ENCODE data around the gene CNDP2.

Gene CNDP2

GRCh38 chr18:74494514-74494913 lies 1.6 kb upstream of the CNDP2 start:
- Histone ChIP-seq H3F3A (ENCODE audit: insufficient read depth, low read length) (peaks cover 26% of the 10 kb centered on the region), H3K36me3 (replicated peaks; ENCODE audit: insufficient read depth, low read length) (no peaks in the 10 kb centered on the region), H3K4me1 (ENCODE audit: low read length) (peaks cover 21% of the 10 kb centered on the region), H3K9me2 (replicated peaks; ENCODE audit: insufficient read depth, low read length) (no peaks in the 10 kb centered on the region), H2AFZ (ENCODE audit: low read length) (no peak overlapping the region), H3K27ac (ENCODE audit: low read length) (no peak overlapping the region), H3K4me3 (ENCODE audit: low read length) (no peak overlapping the region), H3K9ac (ENCODE audit: low read length) (no peak overlapping the region), H3K79me2 (ENCODE audit: low read length) (peaks cover 26% of the 10 kb centered on the region), H4K20me1 (ENCODE audit: insufficient read depth, low read length) (no peaks in the 10 kb centered on the region), H3K9me3 (replicated peaks; ENCODE audit: insufficient read depth, low read length) (no peaks in the 10 kb centered on the region), H3K4me2 (ENCODE audit: low read depth, low read length) (no peak overlapping the region), H3K27me3 (replicated peaks; ENCODE audit: insufficient read depth, low read length) (no peaks in the 10 kb centered on the region)
- no peak for DNase-seq
- TF ChIP-seq EZH2 (optimal IDR thresholded peaks at IDR 0.05; ENCODE audit: low read depth, low read length): no peak
- no peak for TF ChIP-seq CTCF (IDR thresholded peaks at IDR 0.05; ENCODE audit: low read length)
- no peak for TF ChIP-seq EZH2phosphoT487 (IDR thresholded peaks at IDR 0.05; ENCODE audit: low read length)

GRCh38 chr18:74496508-74497323 lies 553 bp downstream of the CNDP2 start:
- Histone ChIP-seq H3K36me3 (replicated peaks; ENCODE audit: insufficient read depth, low read length) (no peaks in the 10 kb centered on the region), H3K4me3 (ENCODE audit: low read length) (peak overlapping the region; percentile 97), H3K9ac (ENCODE audit: low read length) (peak overlapping the region; percentile 97), H2AFZ (ENCODE audit: low read length) (peak overlapping the region; percentile 73), H3F3A (ENCODE audit: insufficient read depth, low read length) (peaks cover 46% of the 10 kb centered on the region), H4K20me1 (ENCODE audit: insufficient read depth, low read length) (no peaks in the 10 kb centered on the region), H3K79me2 (ENCODE audit: low read length) (peaks cover 47% of the 10 kb centered on the region), H3K9me2 (replicated peaks; ENCODE audit: insufficient read depth, low read length) (no peaks in the 10 kb centered on the region), H3K4me1 (ENCODE audit: low read length) (peaks cover 21% of the 10 kb centered on the region), H3K27ac (ENCODE audit: low read length) (peak overlapping the region; percentile 61; the same call in 1 of the 2 replicates), H3K9me3 (replicated peaks; ENCODE audit: insufficient read depth, low read length) (no peaks in the 10 kb centered on the region), H3K4me2 (ENCODE audit: low read depth, low read length) (peak overlapping the region; percentile 97), H3K27me3 (replicated peaks; ENCODE audit: insufficient read depth, low read length) (no peaks in the 10 kb centered on the region)
- TF ChIP-seq EZH2phosphoT487 (IDR thresholded peaks at IDR 0.05; ENCODE audit: low read length) (no peak), EZH2 (optimal IDR thresholded peaks at IDR 0.05; ENCODE audit: low read depth, low read length) (no peak), CTCF (IDR thresholded peaks at IDR 0.05; ENCODE audit: low read length) (peak; percentile 29)
- DNase-seq: peak; percentile 63

DNA sequence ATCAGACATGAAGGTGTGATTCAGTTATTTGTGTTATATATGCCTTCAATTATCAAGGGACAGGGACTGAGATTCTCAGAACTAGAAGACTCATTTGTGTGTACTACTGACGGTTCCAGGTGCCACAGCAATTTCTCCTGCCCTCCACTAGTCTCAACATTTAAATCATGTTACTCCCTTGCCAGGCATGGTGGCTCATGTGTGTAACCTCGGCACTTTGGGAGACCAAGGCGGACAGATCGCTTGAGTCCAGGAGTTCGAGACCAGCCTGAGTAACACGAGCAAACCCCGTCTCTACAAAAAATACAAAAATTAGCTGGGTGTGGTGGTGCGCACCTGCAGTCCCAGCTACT lies 1.1 kb downstream of the CNDP2 start:
- no peaks in the 10 kb centered on the region for H3K36me3 ChIP-seq (replicated peaks; ENCODE audit: insufficient read depth, low read length)
- no peaks in the 10 kb centered on the region for H3K9me2 ChIP-seq (replicated peaks; ENCODE audit: insufficient read depth, low read length)
- TF ChIP-seq CTCF (IDR thresholded peaks at IDR 0.05; ENCODE audit: low read length): no peak
- no peak for TF ChIP-seq EZH2 (optimal IDR thresholded peaks at IDR 0.05; ENCODE audit: low read depth, low read length)
- no peak for TF ChIP-seq EZH2phosphoT487 (IDR thresholded peaks at IDR 0.05; ENCODE audit: low read length)
- peaks cover 21% of the 10 kb centered on the region for H3K4me1 ChIP-seq (ENCODE audit: low read length)
- DNase-seq: no peak
- peak overlapping the region; percentile 61; the same call in 1 of the 2 replicates for H3K27ac ChIP-seq (ENCODE audit: low read length)
- no peaks in the 10 kb centered on the region for H4K20me1 ChIP-seq (ENCODE audit: insufficient read depth, low read length)
- H3K4me3 ChIP-seq (ENCODE audit: low read length): peak overlapping the region; percentile 97
- H3K9ac ChIP-seq (ENCODE audit: low read length): peak overlapping the region; percentile 97; the same call in 1 of the 2 replicates
- H3F3A ChIP-seq (ENCODE audit: insufficient read depth, low read length): peaks cover 46% of the 10 kb centered on the region
- peaks cover 53% of the 10 kb centered on the region for H3K79me2 ChIP-seq (ENCODE audit: low read length)
- no peaks in the 10 kb centered on the region for H3K27me3 ChIP-seq (replicated peaks; ENCODE audit: insufficient read depth, low read length)
- H2AFZ ChIP-seq (ENCODE audit: low read length): no peak overlapping the region
- H3K9me3 ChIP-seq (replicated peaks; ENCODE audit: insufficient read depth, low read length): no peaks in the 10 kb centered on the region
- H3K4me2 ChIP-seq (ENCODE audit: low read depth, low read length): peak overlapping the region; percentile 97

Data from MM.1S (cell line).